Endothelial cell of umbilical vein (primary cell): ENCODE measurements around the gene NUMBL. TPM values are rescaled to one million over a fixed set of nuclear protein-coding genes. Genes with fewer than 3 reads are reported as not detected.

ENCODE experiments used
- BruUV-seq: library from RNA; stranded (reverse); fragments of 400-500 nt; replicated peaks from 2 replicates; lab custom pipeline; 2021; lab: Mats Ljungman, UMichigan
- CTCF ChIA-PET: fragments of 300-600, 350-600 bp; sonication (Branson Sonifier 250); formaldehyde crosslinking; loops from one replicate; lab custom pipeline; 2021; ENCODE audit warnings: antibody characterized with exemption, inconsistent platforms; lab: Charles Lee
- POLR2A ChIA-PET: fragments of 300-600, 350-600 bp; sonication (Branson Sonifier 250); formaldehyde crosslinking; loops from one replicate; lab custom pipeline; 2021; ENCODE audit warnings: antibody characterized with exemption, inconsistent platforms; lab: Charles Lee
- DNase-seq: peaks from one replicate; pipeline ENCODE4 v3.0.0-alpha.2; 2011; ENCODE audit warnings: low read depth, low spot score
- FAIRE-seq: peaks from 2 replicates; lab custom pipeline; 2011; peaks lifted over from hg19 to GRCh38; lab: Jason Lieb, UNC
- H2AFZ ChIP-seq: 2 replicates; pipeline ENCODE4 v1.6.0; 2012; ENCODE audit warnings: low read depth, low read length, control low read depth, inconsistent platforms
- H3K27ac ChIP-seq: 2 replicates; pipeline ENCODE4 v1.5.1; 2011; ENCODE audit warnings: low read depth, mild to moderate bottlenecking, control low read depth, low read length, moderate library complexity; ENCODE audit not compliant: insufficient read depth
- H3K27me3 ChIP-seq, 2 experiments: 2 replicates each; pipeline versions ENCODE4 v1.6.0 to v1.6.1; 2011; ENCODE audit warnings: low read length in 2 of 2, mixed read lengths in 1 of 2; ENCODE audit not compliant: control insufficient read depth in 2 of 2, insufficient read depth in 2 of 2
- H3K36me3 ChIP-seq, 2 experiments: 2 replicates in 1 of 2; 3 replicates in 1 of 2; pipeline ENCODE4 v1.5.1; 2011; ENCODE audit warnings: low read length in 2 of 2, mild to moderate bottlenecking in 1 of 2, moderate library complexity in 1 of 2; ENCODE audit not compliant: control insufficient read depth in 2 of 2, insufficient read depth in 2 of 2; ENCODE audit errors: extremely low read depth in 1 of 2
- H3K4me1 ChIP-seq: 3 replicates; pipeline ENCODE4 v1.5.1; 2011; ENCODE audit warnings: mild to moderate bottlenecking, low read length; ENCODE audit not compliant: control insufficient read depth, insufficient read depth; ENCODE audit errors: extremely low read depth
- H3K4me2 ChIP-seq: 2 replicates; pipeline ENCODE4 v1.6.1; 2011; ENCODE audit warnings: low read length, control low read depth, mixed read lengths; ENCODE audit not compliant: insufficient read depth
- H3K4me3 ChIP-seq, 3 experiments: fragments of 200-600 bp in 1 of 3; sonication (generic), shearing (Covaris generic) in 1 of 3; replicated peaks in 1 of 3; 2 replicates each; pipeline ENCODE4 v1.5.1; 2011 to 2016; ENCODE audit warnings: control low read depth in 3 of 3, low read length in 3 of 3, mild to moderate bottlenecking in 2 of 3, inconsistent platforms in 1 of 3, low read depth in 1 of 3, moderate library complexity in 1 of 3; ENCODE audit not compliant: insufficient read depth in 1 of 3
- H3K79me2 ChIP-seq: 2 replicates; pipeline ENCODE4 v1.6.0; 2012; ENCODE audit warnings: low read length, inconsistent platforms; ENCODE audit not compliant: control insufficient read depth, insufficient read depth
- H3K9ac ChIP-seq: replicated peaks from 2 replicates; pipeline ENCODE3; 2011; ENCODE audit warnings: low read length, control low read depth; ENCODE audit not compliant: insufficient read depth; ENCODE audit errors: extremely low read depth
- H3K9me1 ChIP-seq: replicated peaks from 3 replicates; pipeline ENCODE4 v1.6.0; 2011; ENCODE audit warnings: mild to moderate bottlenecking, low read length; ENCODE audit not compliant: control insufficient read depth, insufficient read depth; ENCODE audit errors: extremely low read depth
- H3K9me3 ChIP-seq: replicated peaks from 2 replicates; pipeline ENCODE4 v1.5.1; 2012; ENCODE audit warnings: low read length, inconsistent platforms; ENCODE audit not compliant: control insufficient read depth, insufficient read depth
- H4K20me1 ChIP-seq: replicated peaks from 2 replicates; pipeline ENCODE3; 2011; ENCODE audit warnings: mild to moderate bottlenecking, low read length; ENCODE audit not compliant: control insufficient read depth, insufficient read depth; ENCODE audit errors: extremely low read depth
- EZH2 ChIP-seq: IDR thresholded peaks from 2 replicates; pipeline ENCODE4 v1.6.1; 2012; ENCODE audit warnings: borderline replicate concordance, low read depth, mild to moderate bottlenecking, moderate library complexity, low read length, inconsistent platforms; ENCODE audit not compliant: severe bottlenecking
- FOS ChIP-seq: IDR thresholded peaks from 2 replicates; pipeline ENCODE4 v1.6.1; 2011; ENCODE audit warnings: mild to moderate bottlenecking, low read length, moderate library complexity, borderline replicate concordance; ENCODE audit not compliant: insufficient read depth
- GATA2 ChIP-seq: IDR thresholded peaks from 2 replicates; pipeline ENCODE4 v1.7.0; 2011; ENCODE audit warnings: low read depth, mild to moderate bottlenecking, moderate library complexity, mixed read lengths, low read length; ENCODE audit not compliant: insufficient read length, insufficient read depth
- JUN ChIP-seq: IDR thresholded peaks from 2 replicates; pipeline ENCODE4 v1.6.1; 2011; ENCODE audit warnings: borderline replicate concordance, low read depth; ENCODE audit not compliant: insufficient read length, insufficient read depth
- MYC ChIP-seq: IDR thresholded peaks from one replicate; pipeline ENCODE4 v1.6.1; 2011; ENCODE audit warnings: mild to moderate bottlenecking, low read depth, low read length
- POLR2A ChIP-seq: IDR thresholded peaks from 2 replicates; pipeline ENCODE4 v1.6.1; 2012; ENCODE audit warnings: low read depth, mild to moderate bottlenecking, control low read depth, low read length
- POLR2AphosphoS5 ChIP-seq: IDR thresholded peaks from 2 replicates; pipeline ENCODE4 v1.6.1; 2012; ENCODE audit warnings: low read depth, mild to moderate bottlenecking, control low read depth, low read length, moderate library complexity; ENCODE audit not compliant: insufficient read depth
- dilution Hi-C: fragments of 300-500 bp; cut with MboI; formaldehyde crosslinking; loops from one replicate; pipeline ENCODE4 v1.15.0; 2019; ENCODE audit warnings: low sequenced_read_pairs; ENCODE audit not compliant: extremely low pct_ligation_motif_present
- intact Hi-C: fragments of 100-400 bp; cut with micrococcal nuclease; formaldehyde crosslinking; loops from one replicate; pipeline ENCODE4 v1.10.0; 2022
- polyA plus RNA-seq, 4 experiments: library from polyadenylated mRNA; depleted of rRNA in 3 of 4; stranded (reverse) in 3 of 4; unstranded in 1 of 4; fragments of >200 nt; gene quantifications; 2 replicates each; pipeline versions ENCODE4 v1.2.1 to v1.2.3, GENCODE V29; 2011 to 2012; ENCODE audit warnings: missing spikeins in 1 of 4
- total RNA-seq: library from RNA; stranded (reverse); gene quantifications from 2 replicates; pipeline ENCODE4 v1.2.3, GENCODE V29; 2021
- TF ChIP-seq, protein P1 (sequence below): IDR thresholded peaks from 2 replicates; pipeline ENCODE4 v1.6.1; 2011; ENCODE audit not compliant: insufficient read depth, insufficient read length
- TF ChIP-seq, protein P2 (sequence below), 2 donors: IDR thresholded peaks; 1 replicate in 1 of 2; 2 replicates in 1 of 2; pipeline ENCODE4 v1.5.1; 2011; ENCODE audit warnings: low read length in 2 of 2, mild to moderate bottlenecking in 2 of 2, moderate library complexity in 2 of 2, control low read depth in 1 of 2, inconsistent platforms in 1 of 2, low read depth in 1 of 2; ENCODE audit not compliant: insufficient read depth in 1 of 2; ENCODE audit errors: extremely low read depth in 1 of 2

The NUMBL gene
- total and polyA plus RNA-seq, 2 donors (not counting 3 experiments of a cell fraction or from before 2014, with no cell fraction given): 21.5 to 46.7 TPM

GRCh38 chr19:40686882-40687524 lies 3.4 kb downstream of the NUMBL start:
- Histone ChIP-seq H3K9ac (no peak overlapping the region), H3K27me3 (no peaks in the 10 kb centered on the region), H3K4me2 (no peak overlapping the region), H3K4me1 (peaks cover 13% of the 10 kb centered on the region), H2AFZ (no peak overlapping the region), H3K9me1 (no peaks in the 10 kb centered on the region), H3K27ac (no peak overlapping the region), H3K36me3 (peaks cover 0 to 21% of the 10 kb centered on the region in 2 experiments), H3K79me2 (peaks cover 27% of the 10 kb centered on the region), H3K4me3 (no peak overlapping the region), H4K20me1 (no peaks in the 10 kb centered on the region), H3K9me3 (no peaks in the 10 kb centered on the region)
- intact Hi-C loops: no loop called here
- POLR2A ChIA-PET: no interaction called here
- dilution Hi-C loops: no loop called here
- no peak for DNase-seq
- BruUV-seq: no TSS peak
- TF ChIP-seq POLR2AphosphoS5 (no peak), POLR2A (no peak), MYC (no peak), EZH2 (no peak), JUN (no peak), GATA2 (no peak), FOS (no peak)
- TF ChIP-seq, protein P1, sequence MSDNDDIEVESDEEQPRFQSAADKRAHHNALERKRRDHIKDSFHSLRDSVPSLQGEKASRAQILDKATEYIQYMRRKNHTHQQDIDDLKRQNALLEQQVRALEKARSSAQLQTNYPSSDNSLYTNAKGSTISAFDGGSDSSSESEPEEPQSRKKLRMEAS: no peak
- TF ChIP-seq, protein P2, sequence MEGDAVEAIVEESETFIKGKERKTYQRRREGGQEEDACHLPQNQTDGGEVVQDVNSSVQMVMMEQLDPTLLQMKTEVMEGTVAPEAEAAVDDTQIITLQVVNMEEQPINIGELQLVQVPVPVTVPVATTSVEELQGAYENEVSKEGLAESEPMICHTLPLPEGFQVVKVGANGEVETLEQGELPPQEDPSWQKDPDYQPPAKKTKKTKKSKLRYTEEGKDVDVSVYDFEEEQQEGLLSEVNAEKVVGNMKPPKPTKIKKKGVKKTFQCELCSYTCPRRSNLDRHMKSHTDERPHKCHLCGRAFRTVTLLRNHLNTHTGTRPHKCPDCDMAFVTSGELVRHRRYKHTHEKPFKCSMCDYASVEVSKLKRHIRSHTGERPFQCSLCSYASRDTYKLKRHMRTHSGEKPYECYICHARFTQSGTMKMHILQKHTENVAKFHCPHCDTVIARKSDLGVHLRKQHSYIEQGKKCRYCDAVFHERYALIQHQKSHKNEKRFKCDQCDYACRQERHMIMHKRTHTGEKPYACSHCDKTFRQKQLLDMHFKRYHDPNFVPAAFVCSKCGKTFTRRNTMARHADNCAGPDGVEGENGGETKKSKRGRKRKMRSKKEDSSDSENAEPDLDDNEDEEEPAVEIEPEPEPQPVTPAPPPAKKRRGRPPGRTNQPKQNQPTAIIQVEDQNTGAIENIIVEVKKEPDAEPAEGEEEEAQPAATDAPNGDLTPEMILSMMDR (IDR thresholded peaks at IDR 0.05; ENCODE audit: extremely low read depth in 1 of 2, insufficient read depth in 1 of 2, low read depth in 1 of 2, low read length in 2 of 2): no peak
- CTCF ChIA-PET: no interaction called here
- no peak for FAIRE-seq
